IMR-90 (cell line): ENCODE data around the gene ARID5A. TPM values are rescaled to one million over a fixed set of nuclear protein-coding genes. Genes with fewer than 3 reads are reported as not detected.
A peak's percentile ranks its signal among the peaks of the same experiment; 100 is the strongest.

Experiments
- ATAC-seq: fragments of 200-7000 bp; cut with Tn5 transposase; 2 replicates; pipeline ENCODE4 v1.9.1; 2020; ENCODE audit warnings: low read depth, mild to moderate bottlenecking, moderate library complexity
- Bru-seq: library from RNA; stranded (reverse); fragments of 400-500 nt; gene quantifications from one replicate; lab custom pipeline; 2021; lab: Mats Ljungman, UMichigan
- BruChase-seq, 2 experiments: library from RNA; stranded (reverse); fragments of 400-500 nt; gene quantifications; one replicate each; lab custom pipeline; 2021; lab: Mats Ljungman, UMichigan
- BruUV-seq: library from RNA; stranded (reverse); fragments of 400-500 nt; replicated peaks from 2 replicates; lab custom pipeline; 2021; lab: Mats Ljungman, UMichigan
- CTCF ChIA-PET: fragments of 300-600 bp; formaldehyde crosslinking; extraction: SDS; loops from one replicate; lab custom pipeline; 2021; ENCODE audit warnings: antibody characterized with exemption; lab: Yijun Ruan, JAX
- POLR2A ChIA-PET: fragments of 300-600 bp; sonication (Branson Sonifier 250); formaldehyde crosslinking; loops from one replicate; lab custom pipeline; 2022; ENCODE audit warnings: antibody characterized with exemption; ENCODE audit not compliant: unreplicated experiment; lab: Charles Lee
- DNase-seq: peaks from one replicate; pipeline ENCODE4 v3.0.0; 2013
- H2AFZ ChIP-seq: replicated peaks from 2 replicates; pipeline ENCODE3; 2013; ENCODE audit warnings: low read length, mild to moderate bottlenecking; ENCODE audit not compliant: poor library complexity
- H2AK5ac ChIP-seq: 2 replicates; pipeline ENCODE4 v1.6.1; 2013; ENCODE audit warnings: low read depth, low read length, inconsistent platforms
- H2AK9ac ChIP-seq: replicated peaks from 2 replicates; pipeline ENCODE3; 2013; ENCODE audit warnings: mild to moderate bottlenecking, low read depth, low read length, moderate library complexity; ENCODE audit not compliant: poor library complexity
- H2BK120ac ChIP-seq: 2 replicates; pipeline ENCODE4 v1.6.1; 2013; ENCODE audit warnings: low read depth, low read length, inconsistent platforms
- H2BK15ac ChIP-seq: 3 replicates; pipeline ENCODE4 v1.6.1; 2013; ENCODE audit warnings: low read depth, low read length, inconsistent platforms
- H2BK20ac ChIP-seq: 2 replicates; pipeline ENCODE4 v1.6.1; 2013; ENCODE audit warnings: low read depth, mild to moderate bottlenecking, inconsistent platforms, low read length, moderate library complexity
- H2BK5ac ChIP-seq: 2 replicates; pipeline ENCODE4 v1.6.1; 2013; ENCODE audit warnings: mild to moderate bottlenecking, low read depth, low read length, inconsistent platforms; ENCODE audit not compliant: poor library complexity, severe bottlenecking
- H3K14ac ChIP-seq: replicated peaks from 2 replicates; pipeline ENCODE4 v1.6.1; 2013; ENCODE audit warnings: low read depth, low read length, inconsistent platforms
- H3K18ac ChIP-seq: 2 replicates; pipeline ENCODE4 v1.6.1; 2013; ENCODE audit warnings: low read depth, low read length, control low read depth
- H3K23ac ChIP-seq: 2 replicates; pipeline ENCODE4 v1.6.1; 2013; ENCODE audit warnings: low read depth, low read length, inconsistent platforms
- H3K27ac ChIP-seq: 2 replicates; pipeline ENCODE4 v1.5.1; 2013; ENCODE audit warnings: mild to moderate bottlenecking, control low read depth, low read length; ENCODE audit not compliant: insufficient read depth
- H3K27me3 ChIP-seq: 2 replicates; pipeline ENCODE4 v1.6.1; 2013; ENCODE audit warnings: low read length; ENCODE audit not compliant: control insufficient read depth, insufficient read depth
- H3K36me3 ChIP-seq: 2 replicates; pipeline ENCODE4 v1.6.1; 2013; ENCODE audit warnings: low read length, mixed read lengths; ENCODE audit not compliant: control insufficient read depth, insufficient read depth
- H3K4ac ChIP-seq: 2 replicates; pipeline ENCODE4 v1.6.1; 2013; ENCODE audit warnings: low read depth, low read length, inconsistent platforms
- H3K4me1 ChIP-seq: 2 replicates; pipeline ENCODE4 v1.6.1; 2013; ENCODE audit warnings: low read length, mixed read lengths; ENCODE audit not compliant: control insufficient read depth, insufficient read depth
- H3K4me2 ChIP-seq: 2 replicates; pipeline ENCODE4 v1.6.1; 2013; ENCODE audit warnings: low read depth, mild to moderate bottlenecking, control low read depth, low read length, moderate library complexity
- H3K4me3 ChIP-seq: 2 replicates; pipeline ENCODE4 v1.5.1; 2013; ENCODE audit warnings: low read depth, mild to moderate bottlenecking, control low read depth, low read length, moderate library complexity; ENCODE audit not compliant: insufficient read depth
- H3K56ac ChIP-seq: 2 replicates; pipeline ENCODE4 v1.6.1; 2013; ENCODE audit warnings: low read length, inconsistent platforms; ENCODE audit not compliant: insufficient read depth; ENCODE audit errors: extremely low read depth
- H3K79me1 ChIP-seq, 2 experiments: 2 replicates each; pipeline ENCODE4 v1.6.1; 2013; ENCODE audit warnings: low read length in 2 of 2, inconsistent platforms in 1 of 2, low read depth in 1 of 2
- H3K9ac ChIP-seq: 2 replicates; pipeline ENCODE4 v1.6.1; 2013; ENCODE audit warnings: low read depth, low read length, control low read depth
- H3K9me1 ChIP-seq: 2 replicates; pipeline ENCODE4 v1.6.1; 2013; ENCODE audit warnings: low read length, inconsistent platforms; ENCODE audit not compliant: insufficient read depth
- H3K9me3 ChIP-seq: 2 replicates; pipeline ENCODE4 v1.6.1; 2013; ENCODE audit warnings: low read length; ENCODE audit not compliant: control insufficient read depth, insufficient read depth
- H4K20me1 ChIP-seq: 2 replicates; pipeline ENCODE4 v1.6.1; 2013; ENCODE audit warnings: low read length, inconsistent platforms; ENCODE audit not compliant: insufficient read depth
- H4K5ac ChIP-seq: 2 replicates; pipeline ENCODE4 v1.6.1; 2013; ENCODE audit warnings: mild to moderate bottlenecking, low read depth, low read length, control low read depth
- H4K8ac ChIP-seq, 2 experiments: 2 replicates each; pipeline ENCODE4 v1.6.1; 2013; ENCODE audit warnings: low read depth in 2 of 2, low read length in 2 of 2, control low read depth in 1 of 2, inconsistent platforms in 1 of 2
- H4K91ac ChIP-seq: 2 replicates; pipeline ENCODE4 v1.6.1; 2013; ENCODE audit warnings: low read depth, low read length, inconsistent platforms; ENCODE audit not compliant: insufficient read depth
- MAZ ChIP-seq: IDR thresholded peaks from 2 replicates; pipeline ENCODE4 v1.6.1; 2012; ENCODE audit warnings: low read depth, mild to moderate bottlenecking, low read length, improper control_type of control experiment, moderate library complexity, borderline replicate concordance
- MXI1 ChIP-seq: IDR thresholded peaks from 2 replicates; pipeline ENCODE4 v1.6.1; 2012; ENCODE audit warnings: low read depth, mild to moderate bottlenecking, low read length, moderate library complexity, borderline replicate concordance
- POLR2A ChIP-seq: IDR thresholded peaks from 2 replicates; pipeline ENCODE4 v1.6.1; 2012; ENCODE audit warnings: mild to moderate bottlenecking, low read depth, low read length
- WGBS, 2 experiments: methylation state at CpG; one replicate each; pipeline versions ENCODE4 v1.1.5 to v1.1.7; 2013; ENCODE audit warnings: missing lambda C conversion rate in 2 of 2; ENCODE audit not compliant: insufficient read length in 1 of 2; ENCODE audit errors: extremely low coverage in 2 of 2; 5-methylcytosine and 5-hydroxymethylcytosine counted together
- dilution Hi-C: fragments of 300-500 bp; cut with HindIII; formaldehyde crosslinking; loops from one replicate; pipeline ENCODE4 v1.14.3; 2018; ENCODE audit warnings: low sequenced_read_pairs; ENCODE audit not compliant: unreplicated experiment
- in situ Hi-C: fragments of 300-500 bp; cut with MboI; formaldehyde crosslinking; loops from 3 replicates; pipeline ENCODE4 v1.14.3; 2019; ENCODE audit warnings: low sequenced_read_pairs, inconsistent platforms, mixed read lengths
- intact Hi-C: fragments of 100-400 bp; cut with micrococcal nuclease; formaldehyde crosslinking; loops from 2 replicates; pipeline ENCODE4 v1.10.0; 2022
- long read RNA-seq: library from polyadenylated mRNA; unstranded; transcript quantifications from one replicate; pipeline ENCODE4 v2.0.0, GENCODE V29; 2021; ENCODE audit not compliant: unreplicated experiment
- polyA plus RNA-seq, 3 experiments: library from polyadenylated mRNA; depleted of rRNA; stranded (reverse); fragments of >200 nt; gene quantifications; 2 replicates each; pipeline ENCODE4 v1.2.3, GENCODE V29; 2012; ENCODE audit warnings: low replicate concordance in 1 of 3
- total RNA-seq: library from RNA; depleted of rRNA; stranded (reverse); fragments of >200 nt; gene quantifications from 2 replicates; pipeline ENCODE4 v1.2.3, GENCODE V29; 2012; rRNA removed

The ARID5A gene, protein sequence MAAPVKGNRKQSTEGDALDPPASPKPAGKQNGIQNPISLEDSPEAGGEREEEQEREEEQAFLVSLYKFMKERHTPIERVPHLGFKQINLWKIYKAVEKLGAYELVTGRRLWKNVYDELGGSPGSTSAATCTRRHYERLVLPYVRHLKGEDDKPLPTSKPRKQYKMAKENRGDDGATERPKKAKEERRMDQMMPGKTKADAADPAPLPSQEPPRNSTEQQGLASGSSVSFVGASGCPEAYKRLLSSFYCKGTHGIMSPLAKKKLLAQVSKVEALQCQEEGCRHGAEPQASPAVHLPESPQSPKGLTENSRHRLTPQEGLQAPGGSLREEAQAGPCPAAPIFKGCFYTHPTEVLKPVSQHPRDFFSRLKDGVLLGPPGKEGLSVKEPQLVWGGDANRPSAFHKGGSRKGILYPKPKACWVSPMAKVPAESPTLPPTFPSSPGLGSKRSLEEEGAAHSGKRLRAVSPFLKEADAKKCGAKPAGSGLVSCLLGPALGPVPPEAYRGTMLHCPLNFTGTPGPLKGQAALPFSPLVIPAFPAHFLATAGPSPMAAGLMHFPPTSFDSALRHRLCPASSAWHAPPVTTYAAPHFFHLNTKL
- 2.2 and 2.3 TPM in 2 replicates for total RNA-seq
- polyA plus RNA-seq (2012; rRNA removed), result 6.7 and 7.2 TPM in 2 replicates
- polyA plus RNA-seq (2012; cell fraction: cytosol; rRNA removed), result 4.4 and 7.1 TPM in 2 replicates
- 9.5 and 20.2 TPM in 2 replicates for polyA plus RNA-seq (2012; cell fraction: nucleus; rRNA removed; ENCODE audit: low replicate concordance)
- Bru-seq, nascent RNA, result percentile 64 among the genes with signal in this experiment
- BruChase-seq, experiment 1, labeled RNA remaining after a 6-hour chase, result percentile 50 among the genes with signal in this experiment
- percentile 46 among the genes with signal in this experiment for BruChase-seq, experiment 2, labeled RNA remaining after a 2-hour chase
- long read RNA-seq, partial matches to known transcripts, result 0 of 10 reads
- long read RNA-seq, other reads (novel, unspliced or antisense), result 5 of 10 reads

GRCh38 chr2:96536445-96537065 lies at the start of gene ARID5A:
TSS of gene ARID5A (plus strand) at chr2:96536752. CDS start at chr2:96536827, 75 bp downstream.
- Histone ChIP-seq H2AK9ac (peak within 1 kb of the TSS; percentile 86), H3K4me1 (peaks cover 43% of the 10 kb centered on the region), H3K9me3 (no peaks in the 10 kb centered on the region), H3K18ac (no peak within 1 kb of the TSS), H3K4ac (0 out of 2 replicates have a peak within 1 kb of the TSS, but pooled peaks have one; percentile 68), H3K14ac (no peak within 1 kb of the TSS), H3K27ac (peak within 1 kb of the TSS; percentile 35), H3K9me1 (peaks cover 22% of the 10 kb centered on the region), H2AK5ac (peak within 1 kb of the TSS; percentile 42), H2BK120ac (no peak within 1 kb of the TSS), H3K79me1 (peaks cover 7 to 36% of the 10 kb centered on the region in 2 experiments; a peak in 3 of 4 replicates), H3K4me2 (peak within 1 kb of the TSS; percentile 88), H2AFZ (peak within 1 kb of the TSS; percentile 91), H4K8ac (peak within 1 kb of the TSS in 1 of 2 experiments; percentile 73; a peak in 1 of 4 replicates), H3K56ac (peak within 1 kb of the TSS; percentile 35; the same call in 1 of the 2 replicates), H2BK15ac (peak within 1 kb of the TSS; percentile 41; the same call in 1 of the 3 replicates), H2BK5ac (no peak within 1 kb of the TSS), H3K27me3 (no peaks in the 10 kb centered on the region), H3K23ac (0 out of 2 replicates have a peak within 1 kb of the TSS, but pooled peaks have one; percentile 23), H2BK20ac (peak within 1 kb of the TSS; percentile 64), H3K4me3 (peak within 1 kb of the TSS; percentile 84), H4K91ac (no peak within 1 kb of the TSS), H4K20me1 (peaks cover 35% of the 10 kb centered on the region), H3K36me3 (no peaks in the 10 kb centered on the region), H3K9ac (peak within 1 kb of the TSS; percentile 74), H4K5ac (no peak within 1 kb of the TSS)
- ChIA-PET CTCF (interaction anchor here (0.6 kb wide), 1 partner anchor 260 kb away, joined by 9 read pairs; no protein-coding TSS in a partner anchor), POLR2A (interaction anchor here (0.6 kb wide), 1 partner anchor 413 kb away, joined by 3 read pairs; no protein-coding TSS in a partner anchor)
- dilution Hi-C loops (no loop called here), intact Hi-C loops (no loop called here), in situ Hi-C loops (no loop called here)
- peak; percentile 96 for TF ChIP-seq POLR2A
- no peak; the same call in 1 of the 2 replicates for TF ChIP-seq MXI1
- TF ChIP-seq MAZ, result peak; percentile 60; the same call in 1 of the 2 replicates
- no TSS peak for BruUV-seq
- DNase-seq (peak; percentile 85), ATAC-seq (peak; percentile 88)
- WGBS, 2 experiments, result 0% methylated on average over 30 of the region's 69 CpGs; no CpG with 5 or more reads in 1 of the 2 experiments
